ENCODE data around the gene LDLRAD3.

LDLRAD3 gene

DNA sequence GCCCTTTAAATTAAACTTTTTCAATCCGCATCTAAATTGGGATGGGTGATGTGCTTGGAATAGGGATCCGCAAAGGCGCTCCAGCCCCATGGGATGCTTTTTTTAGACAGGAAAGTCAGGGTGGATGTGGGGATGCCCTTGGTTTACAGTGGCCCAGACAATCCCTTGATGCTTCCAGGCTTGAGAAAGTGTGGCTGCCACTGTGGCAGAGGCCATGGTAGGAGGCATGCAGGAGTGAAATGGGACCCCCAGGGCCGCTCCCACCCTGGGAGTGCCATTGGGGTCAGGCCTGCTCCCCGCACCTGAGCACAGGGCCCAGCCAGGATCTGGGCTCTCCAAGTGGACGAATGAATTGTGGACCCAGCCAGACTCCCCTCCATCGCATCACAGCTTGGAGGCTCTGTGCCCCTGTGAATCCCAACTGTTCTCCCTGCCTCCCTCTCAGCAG, 269.6 kb downstream of the LDLRAD3 start:
- no peak overlapping the region for H3K4me3 ChIP-seq (ENCODE audit: low read length)
- H3K36me3 ChIP-seq (ENCODE audit: control insufficient read depth, low read length) = no peaks in the 10 kb centered on the region
- no peaks in the 10 kb centered on the region for H4K20me1 ChIP-seq (ENCODE audit: control insufficient read depth, insufficient read depth, low read depth, low read length)
- H3K9me3 ChIP-seq (ENCODE audit: control insufficient read depth, insufficient read depth, low read length) = no peaks in the 10 kb centered on the region
- no peak overlapping the region for H3K27ac ChIP-seq (ENCODE audit: low read depth, low read length)
- H3K9me2 ChIP-seq (replicated peaks; ENCODE audit: control insufficient read depth, low read length) = no peaks in the 10 kb centered on the region
- H3K79me2 ChIP-seq (ENCODE audit: control insufficient read depth, low read length) = no peaks in the 10 kb centered on the region
- H3K4me1 ChIP-seq (ENCODE audit: control insufficient read depth, low read length) = no peaks in the 10 kb centered on the region
- no peaks in the 10 kb centered on the region for H3K27me3 ChIP-seq (ENCODE audit: control insufficient read depth, low read length)
- no peaks in the 10 kb centered on the region for H3F3A ChIP-seq (ENCODE audit: control insufficient read depth, insufficient read depth)
- H3K4me2 ChIP-seq (ENCODE audit: low read length) = no peak overlapping the region
- TF ChIP-seq, protein P1, sequence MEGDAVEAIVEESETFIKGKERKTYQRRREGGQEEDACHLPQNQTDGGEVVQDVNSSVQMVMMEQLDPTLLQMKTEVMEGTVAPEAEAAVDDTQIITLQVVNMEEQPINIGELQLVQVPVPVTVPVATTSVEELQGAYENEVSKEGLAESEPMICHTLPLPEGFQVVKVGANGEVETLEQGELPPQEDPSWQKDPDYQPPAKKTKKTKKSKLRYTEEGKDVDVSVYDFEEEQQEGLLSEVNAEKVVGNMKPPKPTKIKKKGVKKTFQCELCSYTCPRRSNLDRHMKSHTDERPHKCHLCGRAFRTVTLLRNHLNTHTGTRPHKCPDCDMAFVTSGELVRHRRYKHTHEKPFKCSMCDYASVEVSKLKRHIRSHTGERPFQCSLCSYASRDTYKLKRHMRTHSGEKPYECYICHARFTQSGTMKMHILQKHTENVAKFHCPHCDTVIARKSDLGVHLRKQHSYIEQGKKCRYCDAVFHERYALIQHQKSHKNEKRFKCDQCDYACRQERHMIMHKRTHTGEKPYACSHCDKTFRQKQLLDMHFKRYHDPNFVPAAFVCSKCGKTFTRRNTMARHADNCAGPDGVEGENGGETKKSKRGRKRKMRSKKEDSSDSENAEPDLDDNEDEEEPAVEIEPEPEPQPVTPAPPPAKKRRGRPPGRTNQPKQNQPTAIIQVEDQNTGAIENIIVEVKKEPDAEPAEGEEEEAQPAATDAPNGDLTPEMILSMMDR (IDR thresholded peaks at IDR 0.05; ENCODE audit: low read depth, low read length, poor library complexity, severe bottlenecking) = no peak
- TF ChIP-seq EZH2phosphoT487 (IDR thresholded peaks at IDR 0.05; ENCODE audit: borderline replicate concordance, low read length) = no peak

DNA sequence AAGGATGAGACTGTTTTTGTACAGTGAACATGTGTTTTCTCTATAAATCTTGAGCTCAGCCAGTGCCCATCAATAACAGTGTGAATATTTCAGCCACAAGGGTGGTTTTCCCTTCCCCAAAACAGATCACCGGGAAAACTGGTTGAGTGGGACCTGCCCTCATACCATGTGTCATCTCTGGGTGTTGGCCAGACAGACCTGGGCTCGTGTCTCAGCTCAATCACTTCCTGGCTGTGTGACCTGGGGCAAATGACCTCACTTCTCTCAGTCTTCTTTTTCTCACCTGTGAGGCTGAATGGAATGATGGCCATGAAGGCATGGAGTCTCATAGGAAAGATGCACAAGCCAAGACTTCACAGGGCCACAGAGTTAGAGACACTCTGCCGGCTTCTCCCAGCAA, 270.6 kb downstream of the LDLRAD3 start:
- TF ChIP-seq, protein P1 (IDR thresholded peaks at IDR 0.05; ENCODE audit: low read depth, low read length, poor library complexity, severe bottlenecking) = no peak
- no peak for TF ChIP-seq EZH2phosphoT487 (IDR thresholded peaks at IDR 0.05; ENCODE audit: borderline replicate concordance, low read length)
- Histone ChIP-seq H3K36me3 (ENCODE audit: control insufficient read depth, low read length) (no peaks in the 10 kb centered on the region), H4K20me1 (ENCODE audit: control insufficient read depth, insufficient read depth, low read depth, low read length) (no peaks in the 10 kb centered on the region), H3F3A (ENCODE audit: control insufficient read depth, insufficient read depth) (no peaks in the 10 kb centered on the region), H3K27ac (ENCODE audit: low read depth, low read length) (no peak overlapping the region), H3K4me2 (ENCODE audit: low read length) (no peak overlapping the region), H3K4me1 (ENCODE audit: control insufficient read depth, low read length) (no peaks in the 10 kb centered on the region), H3K9me3 (ENCODE audit: control insufficient read depth, insufficient read depth, low read length) (peaks cover 2% of the 10 kb centered on the region; the same call in 1 of the 2 replicates), H3K27me3 (ENCODE audit: control insufficient read depth, low read length) (no peaks in the 10 kb centered on the region), H3K9me2 (replicated peaks; ENCODE audit: control insufficient read depth, low read length) (no peaks in the 10 kb centered on the region), H3K4me3 (ENCODE audit: low read length) (no peak overlapping the region), H3K79me2 (ENCODE audit: control insufficient read depth, low read length) (no peaks in the 10 kb centered on the region)

DNA sequence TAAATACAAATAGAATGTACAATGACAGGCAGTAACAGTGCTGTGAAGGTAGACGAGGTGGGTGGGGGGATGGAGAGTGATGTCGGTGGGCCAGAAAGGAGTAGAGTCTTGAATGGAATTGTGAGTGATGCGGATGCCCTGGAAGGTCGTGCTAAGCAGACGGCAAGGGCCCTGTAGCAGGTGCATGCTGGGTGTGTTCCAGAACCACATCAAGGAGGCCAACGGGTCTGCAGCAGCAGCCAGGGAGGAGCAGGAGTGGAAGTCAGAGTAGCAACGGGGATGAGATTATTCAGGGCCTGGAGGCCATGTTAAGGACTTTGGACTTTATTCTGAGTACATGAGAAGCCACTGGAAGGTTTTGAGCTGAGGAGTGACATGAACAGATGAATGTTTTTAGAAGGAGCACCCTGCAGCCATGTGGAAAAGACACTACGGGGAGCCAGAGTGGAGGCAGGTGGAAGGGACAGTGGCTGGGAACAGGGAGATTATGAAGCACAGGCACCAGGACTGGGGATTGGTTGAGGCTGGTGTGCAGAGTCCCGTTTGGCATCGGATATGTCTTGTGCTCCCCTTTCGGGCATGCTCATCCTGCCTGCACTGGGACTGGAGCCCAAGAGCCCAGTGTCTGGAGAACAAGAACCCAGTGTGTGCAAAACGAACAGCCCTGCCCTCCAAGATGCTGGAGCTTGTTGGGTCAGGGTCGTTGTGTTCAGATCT, 271.3 kb downstream of the LDLRAD3 start:
- Histone ChIP-seq H3K4me1 (ENCODE audit: control insufficient read depth, low read length) (no peaks in the 10 kb centered on the region), H3F3A (ENCODE audit: control insufficient read depth, insufficient read depth) (no peaks in the 10 kb centered on the region), H3K9me3 (ENCODE audit: control insufficient read depth, insufficient read depth, low read length) (peaks cover 9% of the 10 kb centered on the region; the same call in 1 of the 2 replicates), H4K20me1 (ENCODE audit: control insufficient read depth, insufficient read depth, low read depth, low read length) (no peaks in the 10 kb centered on the region), H3K4me2 (ENCODE audit: low read length) (no peak overlapping the region), H3K27ac (ENCODE audit: low read depth, low read length) (no peak overlapping the region), H3K9me2 (replicated peaks; ENCODE audit: control insufficient read depth, low read length) (no peaks in the 10 kb centered on the region), H3K27me3 (ENCODE audit: control insufficient read depth, low read length) (no peaks in the 10 kb centered on the region), H3K79me2 (ENCODE audit: control insufficient read depth, low read length) (no peaks in the 10 kb centered on the region), H3K4me3 (ENCODE audit: low read length) (no peak overlapping the region), H3K36me3 (ENCODE audit: control insufficient read depth, low read length) (no peaks in the 10 kb centered on the region)
- no peak for TF ChIP-seq EZH2phosphoT487 (IDR thresholded peaks at IDR 0.05; ENCODE audit: borderline replicate concordance, low read length)
- TF ChIP-seq, protein P1 (IDR thresholded peaks at IDR 0.05; ENCODE audit: low read depth, low read length, poor library complexity, severe bottlenecking) = no peak

Measured in DOHH2 (cell line).